22Rv1 (cell line): ENCODE data around the gene PARD3.
"Not testable (repeated sequence)": the region's sequence is repeated elsewhere in the genome, so short reads cannot be mapped to it uniquely, and the experiment has no call there.

Source experiments
- H3K27ac ChIP-seq: fragments of 450-650 bp; 2 replicates; pipeline ENCODE4 v1.5.1; 2017
- ZFX ChIP-seq: fragments of 450-650 bp; IDR thresholded peaks from 2 replicates; pipeline ENCODE4 v1.6.1; 2017; ENCODE audit warnings: antibody characterized with exemption, borderline replicate concordance
- TF ChIP-seq, protein P1 (sequence below): fragments of 450-650 bp; IDR thresholded peaks from 2 replicates; pipeline ENCODE4 v1.5.1; 2017; ENCODE audit warnings: mild to moderate bottlenecking

The PARD3 gene

DNA sequence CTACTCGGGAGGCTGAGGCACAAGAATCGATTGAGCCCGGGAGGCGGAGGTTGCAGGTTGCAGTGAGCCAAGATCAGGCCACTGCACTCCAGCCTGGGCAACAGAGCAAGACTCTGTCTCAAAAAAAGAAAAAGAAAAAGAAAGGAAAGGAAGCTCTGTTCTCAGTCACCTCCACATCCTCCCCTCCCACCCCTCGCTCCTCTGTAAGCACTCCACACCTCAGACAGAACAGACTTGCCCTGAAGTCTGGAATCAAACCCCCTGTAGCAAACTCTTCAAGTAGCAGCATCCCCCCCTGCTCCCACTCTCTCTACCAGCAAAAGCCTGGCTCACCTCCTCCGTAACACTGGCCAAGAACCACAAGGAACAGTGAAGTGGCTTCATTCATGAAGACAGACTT lies 66.7 kb downstream of the PARD3 start:
- no peak overlapping the region for H3K27ac ChIP-seq
- TF ChIP-seq ZFX: no peak
- TF ChIP-seq, protein P1, sequence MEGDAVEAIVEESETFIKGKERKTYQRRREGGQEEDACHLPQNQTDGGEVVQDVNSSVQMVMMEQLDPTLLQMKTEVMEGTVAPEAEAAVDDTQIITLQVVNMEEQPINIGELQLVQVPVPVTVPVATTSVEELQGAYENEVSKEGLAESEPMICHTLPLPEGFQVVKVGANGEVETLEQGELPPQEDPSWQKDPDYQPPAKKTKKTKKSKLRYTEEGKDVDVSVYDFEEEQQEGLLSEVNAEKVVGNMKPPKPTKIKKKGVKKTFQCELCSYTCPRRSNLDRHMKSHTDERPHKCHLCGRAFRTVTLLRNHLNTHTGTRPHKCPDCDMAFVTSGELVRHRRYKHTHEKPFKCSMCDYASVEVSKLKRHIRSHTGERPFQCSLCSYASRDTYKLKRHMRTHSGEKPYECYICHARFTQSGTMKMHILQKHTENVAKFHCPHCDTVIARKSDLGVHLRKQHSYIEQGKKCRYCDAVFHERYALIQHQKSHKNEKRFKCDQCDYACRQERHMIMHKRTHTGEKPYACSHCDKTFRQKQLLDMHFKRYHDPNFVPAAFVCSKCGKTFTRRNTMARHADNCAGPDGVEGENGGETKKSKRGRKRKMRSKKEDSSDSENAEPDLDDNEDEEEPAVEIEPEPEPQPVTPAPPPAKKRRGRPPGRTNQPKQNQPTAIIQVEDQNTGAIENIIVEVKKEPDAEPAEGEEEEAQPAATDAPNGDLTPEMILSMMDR: no peak

DNA sequence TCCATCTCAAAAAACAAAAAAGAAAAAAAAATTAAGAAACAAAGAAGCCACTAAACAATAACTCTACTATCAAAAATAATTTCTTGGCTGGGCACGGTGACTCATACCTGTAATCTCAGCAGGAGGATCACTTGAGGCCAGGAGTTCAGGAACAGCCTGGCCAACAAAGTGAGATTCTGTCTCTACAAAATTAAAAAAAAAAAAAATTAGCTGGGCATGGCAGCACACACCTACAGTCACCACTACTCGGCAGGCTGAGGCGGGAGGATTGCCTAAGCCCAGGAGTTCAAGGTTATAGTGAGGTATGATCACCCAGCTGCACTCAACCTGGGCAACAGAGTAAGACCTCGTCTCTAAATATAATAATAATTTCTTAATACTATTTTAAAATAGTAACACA lies 69.0 kb downstream of the PARD3 start:
- H3K27ac ChIP-seq: no peak overlapping the region
- TF ChIP-seq, protein P1: no peak
- TF ChIP-seq ZFX: no peak

DNA sequence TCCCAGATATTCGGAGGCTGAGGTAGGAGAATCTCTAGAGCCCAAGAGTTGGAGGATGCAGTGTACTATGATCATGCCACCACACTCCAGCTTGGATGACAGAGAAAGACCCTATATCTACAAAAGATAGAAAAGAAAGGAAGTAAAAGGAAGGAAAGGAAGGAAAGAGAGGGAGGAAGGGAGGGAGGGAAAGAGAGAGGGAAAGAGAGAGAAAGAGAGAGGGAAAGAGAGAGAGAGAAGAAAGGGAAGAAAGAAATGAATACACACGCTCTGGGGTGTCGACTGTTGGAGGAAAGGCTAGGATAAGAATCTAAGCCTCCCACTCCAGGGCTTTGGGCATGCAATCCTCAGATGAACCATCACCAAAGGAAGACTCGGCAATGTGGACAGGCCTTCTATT lies 69.9 kb downstream of the PARD3 start:
- TF ChIP-seq, protein P1: no peak
- TF ChIP-seq ZFX: no peak

DNA sequence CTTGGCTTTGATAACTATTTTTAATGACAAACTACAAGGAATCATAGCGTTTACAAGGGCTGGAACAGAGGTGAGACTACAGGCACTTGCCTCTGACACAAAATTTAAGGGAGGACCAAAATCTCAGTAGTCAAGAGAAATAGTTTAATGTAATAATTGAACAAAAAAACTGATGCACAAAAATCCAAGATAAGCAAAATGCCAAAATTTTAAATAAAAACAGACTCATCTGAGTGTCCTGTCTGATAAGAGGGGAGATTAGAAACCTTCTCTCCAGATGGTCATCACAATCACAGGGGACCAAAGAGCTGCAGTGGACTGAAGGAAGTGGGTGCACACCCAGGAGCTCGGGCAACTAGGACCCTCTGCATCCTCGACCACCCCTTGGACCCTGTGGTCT lies 70.5 kb downstream of the PARD3 start:
- H3K27ac ChIP-seq: no peak overlapping the region
- TF ChIP-seq, protein P1: no peak
- no peak for TF ChIP-seq ZFX

More for the DNA sequence above, 69.9 kb downstream of the PARD3 start:
- no peak overlapping the region for H3K27ac ChIP-seq

DNA sequence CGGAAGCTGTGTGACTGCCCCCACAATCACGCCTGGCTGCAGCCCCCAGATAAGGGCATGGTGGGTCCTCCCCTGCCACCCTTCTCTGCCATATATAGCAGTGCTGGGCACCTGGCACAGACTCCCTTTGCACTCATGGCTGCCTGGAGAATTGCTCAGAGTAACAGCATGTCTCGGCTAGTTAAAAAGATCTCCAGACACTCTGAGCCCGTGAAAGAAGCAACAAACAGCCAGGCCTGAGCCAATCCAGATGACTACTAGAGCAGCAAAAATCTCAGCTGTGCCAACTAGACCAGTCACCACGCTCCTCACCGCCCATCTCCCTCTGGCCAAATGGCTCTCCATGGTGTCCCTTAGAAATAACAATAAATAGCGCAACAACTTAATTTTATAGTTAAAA lies 71.3 kb downstream of the PARD3 start:
- no peak overlapping the region for H3K27ac ChIP-seq

DNA sequence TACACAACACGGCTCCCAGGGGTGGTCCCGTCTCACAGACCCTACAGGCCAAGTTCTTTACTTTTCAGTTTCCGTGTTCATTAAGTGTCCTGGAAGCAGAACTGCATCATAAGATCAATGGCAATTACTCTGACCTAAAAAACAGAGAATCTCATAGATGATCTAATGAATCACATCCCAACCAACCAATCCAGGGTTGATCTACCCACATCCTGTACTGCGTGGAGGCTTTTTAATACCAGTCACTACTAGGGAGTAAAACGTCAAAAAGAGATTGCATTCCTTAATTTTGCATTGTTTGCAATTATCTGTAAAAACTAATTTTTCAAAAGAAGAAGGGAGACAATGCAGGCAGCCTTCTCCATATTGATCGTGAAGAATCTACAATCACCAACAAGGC lies 72.6 kb downstream of the PARD3 start:
- TF ChIP-seq, protein P1: no peak
- TF ChIP-seq ZFX: no peak
- H3K27ac ChIP-seq: no peak overlapping the region

More for the DNA sequence above, 71.3 kb downstream of the PARD3 start:
- TF ChIP-seq, protein P1: no peak
- no peak for TF ChIP-seq ZFX

DNA sequence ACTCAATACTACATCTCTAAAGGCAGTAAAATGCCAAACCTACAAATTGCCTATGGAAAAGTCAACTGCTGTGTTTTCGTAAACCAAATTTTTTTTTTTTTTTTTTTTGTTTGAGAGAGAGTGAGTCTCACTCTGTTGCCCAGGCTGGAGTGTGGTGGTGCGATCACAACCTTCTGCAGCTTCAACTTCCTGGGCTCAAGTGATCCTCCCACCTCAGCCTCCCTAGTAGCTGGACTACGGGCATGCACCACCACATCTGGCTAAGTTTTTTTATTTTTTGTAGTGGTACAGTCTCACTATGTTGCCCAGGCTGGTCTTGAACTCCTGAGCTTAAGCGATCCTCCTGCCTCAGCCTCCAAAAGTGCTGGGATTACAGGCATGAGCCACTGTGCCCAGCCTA lies 74.0 kb downstream of the PARD3 start:
- not testable (repeated sequence) for H3K27ac ChIP-seq

DNA sequence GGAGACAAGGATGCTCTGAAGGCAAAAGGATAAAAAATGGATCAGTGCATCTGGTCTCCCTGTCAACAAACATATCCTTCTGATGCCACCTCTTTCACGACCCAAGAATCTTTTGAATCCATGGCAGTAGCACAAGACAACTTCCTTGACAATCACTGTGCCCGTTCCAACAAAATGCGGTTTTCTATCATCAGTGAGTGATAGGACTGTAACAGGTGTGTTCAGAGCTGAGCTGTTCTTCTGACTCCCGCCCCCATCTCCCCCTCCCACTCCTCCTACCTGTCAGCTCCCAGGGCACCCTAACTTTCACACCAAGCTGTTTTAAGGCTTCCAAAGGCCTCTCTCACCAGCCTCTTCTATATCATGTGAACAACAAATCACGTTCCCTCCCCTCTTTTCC lies 74.8 kb downstream of the PARD3 start:
- no peak overlapping the region for H3K27ac ChIP-seq
- TF ChIP-seq ZFX: no peak
- TF ChIP-seq, protein P1: no peak
